Immature natural killer cell (primary cell): ENCODE data around the gene SPATA12. TPM values are rescaled to one million over a fixed set of nuclear protein-coding genes. Genes with fewer than 3 reads are reported as not detected.
A peak's percentile ranks its signal among the peaks of the same experiment; 100 is the strongest.

Source experiments
- DNase-seq, 3 donors: peaks; one replicate each; pipeline ENCODE4 v3.0.0; 2022; ENCODE audit warnings: mixed read lengths in 1 of 3
- H3K27ac Mint-ChIP-seq, 6 donors: one replicate each; pipeline ENCODE4 v1.8.0; 2020; ENCODE audit warnings: mixed read lengths in 6 of 6, mild to moderate bottlenecking in 5 of 6, inconsistent platforms in 4 of 6, moderate library complexity in 3 of 6
- H3K27me3 Mint-ChIP-seq, 3 donors: one replicate each; pipeline ENCODE4 v1.8.0; 2020 to 2021; ENCODE audit warnings: low read depth in 3 of 3, mild to moderate bottlenecking in 3 of 3, mixed read lengths in 3 of 3, moderate library complexity in 3 of 3, inconsistent platforms in 1 of 3
- H3K36me3 Mint-ChIP-seq, 3 donors: one replicate each; pipeline ENCODE4 v1.8.0; 2020; ENCODE audit warnings: mixed read lengths in 3 of 3, inconsistent platforms in 2 of 3, mild to moderate bottlenecking in 2 of 3
- H3K4me1 Mint-ChIP-seq, 2 donors: one replicate each; pipeline ENCODE4 v1.8.0; 2020; ENCODE audit warnings: inconsistent platforms in 2 of 2, mild to moderate bottlenecking in 2 of 2, mixed read lengths in 2 of 2, moderate library complexity in 1 of 2
- H3K4me3 Mint-ChIP-seq, 5 donors: one replicate each; pipeline ENCODE4 v1.8.0; 2020; ENCODE audit warnings: mild to moderate bottlenecking in 5 of 5, mixed read lengths in 5 of 5, inconsistent platforms in 3 of 5, moderate library complexity in 3 of 5
- H3K9me3 Mint-ChIP-seq, 6 donors: one replicate each; pipeline ENCODE4 v1.8.0; 2020; ENCODE audit warnings: mild to moderate bottlenecking in 6 of 6, mixed read lengths in 6 of 6, inconsistent platforms in 4 of 6, moderate library complexity in 3 of 6
- polyA plus RNA-seq, 3 donors: library from polyadenylated mRNA; unstranded; fragments of 300-500 nt; fragmentation: Illumina TruSeq; gene quantifications; one replicate each; pipeline ENCODE4 v1.2.3, GENCODE V29; 2021

Gene SPATA12
- polyA plus RNA-seq, 3 donors from 2014 or later = not detected

GRCh38 chr3:57097536-57097935, 37.1 kb downstream of the SPATA12 start:
- H3K4me3 Mint-ChIP-seq = no peak overlapping the region
- H3K27ac Mint-ChIP-seq = no peak overlapping the region
- H3K27me3 Mint-ChIP-seq = peaks cover 0 to 3% (median 2%) of the 10 kb centered on the region in 3 donors
- no peak for DNase-seq
- H3K36me3 Mint-ChIP-seq = no peaks in the 10 kb centered on the region
- H3K9me3 Mint-ChIP-seq = no peaks in the 10 kb centered on the region
- H3K4me1 Mint-ChIP-seq = no peaks in the 10 kb centered on the region

- DNase-seq = no peak
- Mint-ChIP-seq H3K27me3 (peaks cover 0 to 3% (median 2%) of the 10 kb centered on the region in 3 donors), H3K4me1 (no peaks in the 10 kb centered on the region), H3K36me3 (no peaks in the 10 kb centered on the region), H3K9me3 (no peaks in the 10 kb centered on the region), H3K4me3 (no peak overlapping the region), H3K27ac (no peak overlapping the region)
These were observed 38.2 kb downstream of the SPATA12 start for GRCh38 chr3:57098418-57099310.

- peak; percentile 30 to 46 (median 31) for DNase-seq
- H3K27ac Mint-ChIP-seq = no peak overlapping the region
- no peaks in the 10 kb centered on the region for H3K36me3 Mint-ChIP-seq
- H3K4me1 Mint-ChIP-seq = no peaks in the 10 kb centered on the region
- peaks cover 0 to 2% (median 2%) of the 10 kb centered on the region in 3 donors for H3K27me3 Mint-ChIP-seq
- H3K4me3 Mint-ChIP-seq = no peak overlapping the region
- no peaks in the 10 kb centered on the region for H3K9me3 Mint-ChIP-seq
These were observed 39.7 kb downstream of the SPATA12 start for GRCh38 chr3:57100046-57100695.

GRCh38 chr3:57105585-57105984, 45.1 kb downstream of the SPATA12 start:
- peaks cover 0 to 2% (median 2%) of the 10 kb centered on the region in 3 donors for H3K27me3 Mint-ChIP-seq
- H3K4me3 Mint-ChIP-seq = no peak overlapping the region
- no peaks in the 10 kb centered on the region for H3K9me3 Mint-ChIP-seq
- DNase-seq = no peak
- H3K4me1 Mint-ChIP-seq = no peaks in the 10 kb centered on the region
- H3K36me3 Mint-ChIP-seq = no peaks in the 10 kb centered on the region
- H3K27ac Mint-ChIP-seq = no peak overlapping the region

- H3K27me3 Mint-ChIP-seq = peaks cover 0 to 2% (median 2%) of the 10 kb centered on the region in 3 donors
- H3K36me3 Mint-ChIP-seq = no peaks in the 10 kb centered on the region
- H3K4me1 Mint-ChIP-seq = no peaks in the 10 kb centered on the region
- no peak overlapping the region for H3K27ac Mint-ChIP-seq
- H3K4me3 Mint-ChIP-seq = no peak overlapping the region
- DNase-seq = no peak
- no peaks in the 10 kb centered on the region for H3K9me3 Mint-ChIP-seq
These were observed 48.2 kb downstream of the SPATA12 start for GRCh38 chr3:57108684-57109083.

GRCh38 chr3:57109437-57110199, 49.2 kb downstream of the SPATA12 start:
- Mint-ChIP-seq H3K9me3 (no peaks in the 10 kb centered on the region), H3K27me3 (peaks cover 0 to 2% (median 0%) of the 10 kb centered on the region in 3 donors), H3K27ac (no peak overlapping the region), H3K4me1 (no peaks in the 10 kb centered on the region), H3K36me3 (no peaks in the 10 kb centered on the region), H3K4me3 (no peak overlapping the region)
- DNase-seq = no peak

GRCh38 chr3:57110214-57110613, 49.8 kb downstream of the SPATA12 start:
- no peak overlapping the region for H3K4me3 Mint-ChIP-seq
- H3K27ac Mint-ChIP-seq = no peak overlapping the region
- H3K36me3 Mint-ChIP-seq = no peaks in the 10 kb centered on the region
- no peaks in the 10 kb centered on the region for H3K9me3 Mint-ChIP-seq
- no peak for DNase-seq
- peaks cover 0 to 2% (median under 1%) of the 10 kb centered on the region in 3 donors for H3K27me3 Mint-ChIP-seq
- no peaks in the 10 kb centered on the region for H3K4me1 Mint-ChIP-seq

- H3K27ac Mint-ChIP-seq = no peak overlapping the region
- peaks cover 2 to 4% (median 2%) of the 10 kb centered on the region in 3 donors for H3K27me3 Mint-ChIP-seq
- H3K36me3 Mint-ChIP-seq = no peaks in the 10 kb centered on the region
- H3K9me3 Mint-ChIP-seq = no peaks in the 10 kb centered on the region
- H3K4me1 Mint-ChIP-seq = no peaks in the 10 kb centered on the region
- DNase-seq = no peak
- no peak overlapping the region for H3K4me3 Mint-ChIP-seq
These were observed 50.3 kb downstream of the SPATA12 start for GRCh38 chr3:57110798-57111197.

GRCh38 chr3:57112206-57112605, 51.7 kb downstream of the SPATA12 start:
- Mint-ChIP-seq H3K9me3 (no peaks in the 10 kb centered on the region), H3K27ac (no peak overlapping the region), H3K4me1 (no peaks in the 10 kb centered on the region), H3K36me3 (no peaks in the 10 kb centered on the region), H3K4me3 (peak overlapping the region in 1 of 5 donors; percentile 50), H3K27me3 (peaks cover 2 to 4% (median 2%) of the 10 kb centered on the region in 3 donors)
- DNase-seq = no peak

GRCh38 chr3:57116501-57116900, 56.0 kb downstream of the SPATA12 start:
- no peak overlapping the region for H3K4me3 Mint-ChIP-seq

GRCh38 chr3:57118254-57118653, 57.8 kb downstream of the SPATA12 start:
- no peaks in the 10 kb centered on the region for H3K4me1 Mint-ChIP-seq
- H3K36me3 Mint-ChIP-seq = no peaks in the 10 kb centered on the region
- H3K27ac Mint-ChIP-seq = no peak overlapping the region
- no peak overlapping the region for H3K4me3 Mint-ChIP-seq
- no peak for DNase-seq
- peaks cover 2 to 6% (median 2%) of the 10 kb centered on the region in 3 donors for H3K27me3 Mint-ChIP-seq
- no peaks in the 10 kb centered on the region for H3K9me3 Mint-ChIP-seq

More at GRCh38 chr3:57116501-57116900, 56.0 kb downstream of the SPATA12 start:
- Mint-ChIP-seq H3K9me3 (no peaks in the 10 kb centered on the region), H3K4me1 (no peaks in the 10 kb centered on the region), H3K36me3 (no peaks in the 10 kb centered on the region), H3K27me3 (peaks cover 0 to 4% (median 2%) of the 10 kb centered on the region in 3 donors), H3K27ac (no peak overlapping the region)
- no peak for DNase-seq

- DNase-seq = no peak
- Mint-ChIP-seq H3K4me3 (no peak overlapping the region), H3K36me3 (no peaks in the 10 kb centered on the region), H3K27ac (no peak overlapping the region), H3K27me3 (peaks cover 4 to 8% (median 6%) of the 10 kb centered on the region in 3 donors), H3K9me3 (no peaks in the 10 kb centered on the region), H3K4me1 (no peaks in the 10 kb centered on the region)
These were observed 59.6 kb downstream of the SPATA12 start for GRCh38 chr3:57120040-57120439.

- peaks cover 3 to 6% (median 4%) of the 10 kb centered on the region in 3 donors for H3K27me3 Mint-ChIP-seq
- no peak for DNase-seq
- H3K27ac Mint-ChIP-seq = no peak overlapping the region
These were observed 60.1 kb downstream of the SPATA12 start for GRCh38 chr3:57120451-57121174.

More at GRCh38 chr3:57120451-57121174, 60.1 kb downstream of the SPATA12 start:
- no peak overlapping the region for H3K4me3 Mint-ChIP-seq
- H3K4me1 Mint-ChIP-seq = no peaks in the 10 kb centered on the region
- H3K9me3 Mint-ChIP-seq = no peaks in the 10 kb centered on the region
- H3K36me3 Mint-ChIP-seq = no peaks in the 10 kb centered on the region
